GM08714 (cell line): ENCODE measurements around the gene STRADA.
A peak's percentile ranks its signal among the peaks of the same experiment; 100 is the strongest.

ENCODE experiments used
- H3K4me3 ChIP-seq: fragments of 200-500 bp; sonication (Bioruptor generic); 2 replicates; pipeline ENCODE4 v1.5.1; 2014; ENCODE audit warnings: mild to moderate bottlenecking, low read length, inconsistent platforms
- ZNF274 ChIP-seq: IDR thresholded peaks from 2 replicates; pipeline ENCODE4 v1.6.1; 2012; ENCODE audit warnings: mild to moderate bottlenecking, low read depth, low read length

The STRADA gene

DNA sequence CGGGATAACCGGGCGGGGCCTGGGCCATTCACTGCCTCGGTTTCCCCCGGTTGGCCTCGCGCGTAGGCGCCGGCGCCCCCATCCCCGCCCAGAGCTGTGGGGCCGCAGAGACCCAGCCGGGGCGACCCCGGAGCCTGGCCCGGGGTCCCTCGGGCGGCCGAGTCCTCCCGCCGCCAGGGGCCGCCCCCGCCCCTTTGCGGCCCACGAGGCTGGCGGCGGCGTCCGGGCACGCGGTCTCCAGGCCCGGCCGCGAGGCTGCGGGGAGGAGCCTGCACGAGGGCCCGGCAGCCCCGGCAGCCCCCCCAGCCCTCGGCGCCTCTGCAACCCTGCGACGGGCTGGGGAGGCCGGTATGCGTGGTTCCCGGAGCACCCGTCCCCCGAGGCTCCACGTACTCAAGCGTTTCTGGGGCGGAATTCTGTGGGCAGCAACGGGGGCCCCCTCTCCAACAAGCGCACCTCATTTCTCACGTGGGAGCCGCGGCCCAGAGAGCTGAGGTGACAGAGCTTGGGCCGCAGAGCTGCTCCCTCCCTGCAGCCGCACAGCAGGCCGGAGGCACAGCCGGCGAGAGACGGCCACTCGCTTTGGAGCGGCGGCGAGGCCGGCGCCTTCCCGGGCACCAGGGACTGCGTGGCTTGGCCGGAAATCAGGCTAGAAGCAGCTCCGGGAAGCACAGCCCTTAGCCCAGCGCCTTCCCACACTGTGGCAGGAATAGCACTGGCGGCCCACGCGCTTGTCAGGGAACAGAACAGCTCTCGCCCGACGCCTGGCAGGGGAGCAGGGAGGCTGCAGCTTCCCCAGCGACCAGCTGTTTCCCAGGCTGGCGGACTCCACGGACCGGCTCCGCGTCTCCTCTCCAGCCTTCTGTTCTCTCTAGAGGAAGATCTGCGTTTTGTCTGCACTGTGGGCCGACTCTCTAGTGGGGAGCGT, 40.8 kb downstream of the STRADA start:
- peak overlapping the region; percentile 46; the same call in 1 of the 2 replicates for H3K4me3 ChIP-seq

GRCh38 chr17:63699638-63700527, 41.7 kb downstream of the STRADA start, which contains the start of gene LIMD2:
TSS of gene LIMD2 (minus strand) at chr17:63700125. CDS start at chr17:63699298, 827 bp downstream.
- no peak for TF ChIP-seq ZNF274
- peak within 1 kb of the TSS; percentile 88 for H3K4me3 ChIP-seq

More for the DNA sequence above, 40.8 kb downstream of the STRADA start:
- no peak for TF ChIP-seq ZNF274

DNA sequence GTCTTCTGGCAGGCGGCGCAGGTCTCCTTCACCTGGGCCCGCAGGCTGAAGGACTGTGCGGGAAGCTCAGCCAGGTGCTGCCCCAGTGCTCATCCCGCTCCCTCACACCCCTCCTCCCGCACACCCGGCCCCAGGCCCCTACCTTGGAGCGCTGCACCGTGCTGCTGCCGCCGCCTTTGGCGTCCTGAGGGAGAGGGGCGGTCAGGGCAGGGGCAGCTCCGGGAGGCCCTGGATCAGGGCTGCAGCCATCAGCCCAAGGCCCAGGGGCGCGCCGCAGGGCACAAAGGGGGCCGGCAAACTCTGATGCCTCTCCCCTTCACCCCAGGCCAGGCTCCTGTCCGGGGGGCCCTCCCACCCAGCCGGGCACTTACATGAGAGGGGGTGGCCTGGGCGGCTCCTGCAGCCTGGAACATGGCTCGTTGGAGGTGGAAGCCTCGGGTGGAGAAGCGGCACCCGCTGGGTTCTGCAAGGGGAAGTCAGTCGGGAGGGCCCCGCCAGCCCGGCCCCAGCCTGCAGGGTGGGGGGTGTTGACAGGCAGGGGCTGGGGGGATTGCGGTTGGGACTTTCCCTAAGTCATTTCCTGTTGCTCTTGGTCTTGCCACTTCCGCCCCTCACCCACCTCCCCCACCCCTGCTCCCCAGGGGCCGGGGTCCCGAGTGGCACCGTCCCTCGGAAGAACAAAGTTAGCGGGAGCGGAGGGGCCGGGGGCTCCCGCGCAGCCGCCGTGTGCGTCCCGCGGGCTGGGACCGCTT, 42.5 kb downstream of the STRADA start:
- TF ChIP-seq ZNF274 = no peak
- peak overlapping the region; percentile 88 for H3K4me3 ChIP-seq

- peak overlapping the region; percentile 88 for H3K4me3 ChIP-seq
- TF ChIP-seq ZNF274 = no peak
Observed at GRCh38 chr17:63698381-63698885, 43.2 kb downstream of the STRADA start.

- H3K4me3 ChIP-seq = peak overlapping the region; percentile 88; the same call in 1 of the 2 replicates
- no peak for TF ChIP-seq ZNF274
Observed at GRCh38 chr17:63697341-63698286, 44.0 kb downstream of the STRADA start.

GRCh38 chr17:63696381-63696961, 45.1 kb downstream of the STRADA start:
- no peak for TF ChIP-seq ZNF274
- no peak overlapping the region; the same call in 1 of the 2 replicates for H3K4me3 ChIP-seq

DNA sequence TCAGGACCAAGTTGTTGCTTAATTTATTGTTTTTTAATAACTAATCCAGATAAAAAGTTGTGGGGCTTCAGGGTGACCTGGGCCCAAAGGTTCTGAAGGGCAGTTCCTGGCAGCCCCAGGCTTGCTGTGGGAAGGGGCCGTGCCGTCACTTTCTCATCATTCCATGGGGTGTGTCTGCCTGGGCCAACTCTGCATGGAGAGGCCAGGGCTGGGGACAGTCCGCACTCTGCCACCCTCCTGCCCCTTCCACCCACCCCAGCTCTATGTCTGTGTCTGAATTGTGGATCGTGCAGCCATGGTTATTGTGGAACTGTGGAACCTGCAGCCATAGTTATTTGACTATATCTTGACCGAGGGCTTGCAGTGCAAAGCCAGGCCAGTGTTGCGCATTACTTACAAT, 45.7 kb downstream of the STRADA start:
- H3K4me3 ChIP-seq = no peak overlapping the region

GRCh38 chr17:63694950-63695773, 46.4 kb downstream of the STRADA start:
- no peak overlapping the region for H3K4me3 ChIP-seq
- TF ChIP-seq ZNF274 = no peak

More for the DNA sequence above, 45.7 kb downstream of the STRADA start:
- TF ChIP-seq ZNF274 = no peak

- H3K4me3 ChIP-seq = no peak overlapping the region
- TF ChIP-seq ZNF274 = no peak
Observed at GRCh38 chr17:63694229-63694949, 47.2 kb downstream of the STRADA start.

DNA sequence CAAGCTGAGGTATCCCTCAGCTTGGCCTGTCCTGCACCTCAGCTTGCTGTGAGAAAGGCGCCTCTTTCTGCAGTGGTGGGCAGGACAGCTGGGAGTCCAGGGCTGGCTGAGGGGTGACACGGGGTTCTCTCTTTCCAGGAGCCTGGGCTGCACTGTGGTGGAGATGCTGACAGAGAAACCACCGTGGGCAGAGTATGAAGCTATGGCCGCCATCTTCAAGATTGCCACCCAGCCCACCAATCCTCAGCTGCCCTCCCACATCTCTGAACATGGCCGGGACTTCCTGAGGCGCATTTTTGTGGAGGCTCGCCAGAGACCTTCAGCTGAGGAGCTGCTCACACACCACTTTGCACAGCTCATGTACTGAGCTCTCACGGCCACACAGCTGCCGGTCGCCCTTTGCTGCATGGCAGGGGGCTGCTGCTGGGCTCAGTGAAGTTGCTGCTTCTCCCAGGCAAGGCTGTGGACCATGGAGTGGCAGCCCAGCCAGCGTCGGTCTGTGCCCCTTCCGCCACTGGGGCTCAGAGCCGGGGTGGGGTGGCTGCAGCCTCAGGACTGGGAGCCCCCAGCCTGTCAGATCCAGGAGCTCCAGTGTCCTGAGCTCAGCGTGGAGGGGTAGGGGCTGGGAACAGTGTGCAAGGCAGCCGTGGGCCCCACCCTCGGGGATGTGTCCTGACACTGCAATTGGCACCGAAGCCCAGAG, 48.0 kb downstream of the STRADA start:
- H3K4me3 ChIP-seq = no peak overlapping the region
- no peak for TF ChIP-seq ZNF274
